Measurements from ENCODE around the gene SOX18.

SOX18 gene

DNA sequence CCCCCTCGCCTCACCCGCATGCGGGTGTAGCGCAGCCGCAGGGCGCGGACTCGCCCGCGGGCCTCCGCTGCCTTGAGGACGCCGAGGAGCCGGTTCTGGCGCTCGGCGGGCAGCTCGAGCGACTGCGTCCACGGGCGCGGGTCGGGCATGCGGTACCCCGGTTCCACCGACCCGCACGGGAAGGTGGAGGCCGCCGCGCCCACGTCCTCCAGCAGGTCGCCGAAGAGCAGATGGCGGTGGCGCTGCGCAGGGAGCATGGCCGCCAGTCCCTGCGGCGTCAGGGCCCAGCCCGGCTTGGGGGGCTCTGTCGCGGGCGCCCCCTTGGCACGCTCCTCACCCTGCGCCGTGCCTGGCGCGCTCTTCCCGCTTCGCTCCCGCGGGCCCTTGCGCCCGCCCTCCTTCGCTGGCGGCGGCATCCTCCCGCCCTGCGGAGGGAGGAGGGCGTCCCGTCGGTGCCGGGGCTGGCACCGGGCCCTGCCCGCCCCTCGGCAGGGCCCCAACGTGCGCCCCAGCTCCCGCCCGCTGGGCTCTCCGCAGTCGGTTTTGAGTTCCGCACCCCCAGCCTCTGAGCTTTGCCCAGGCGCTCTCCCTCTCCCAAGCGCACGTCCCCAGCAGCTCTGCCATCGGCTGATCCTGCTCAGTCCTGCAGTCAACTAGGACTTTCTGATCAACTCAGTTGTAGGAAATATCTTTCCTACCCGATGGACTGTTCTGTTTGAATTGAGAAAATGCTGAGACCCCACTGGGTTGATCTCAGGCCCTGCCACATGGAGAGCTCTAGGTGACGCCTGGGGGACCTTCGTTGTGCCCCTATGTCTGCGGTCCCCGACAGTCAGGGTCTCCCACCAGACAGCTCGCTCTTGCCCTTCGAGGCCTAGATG, 34.6 kb upstream of the SOX18 start, which contains the start of gene LKAAEAR1:
TSS of gene LKAAEAR1 (minus strand) at position 595 of the 881 bp plus-strand sequence. CDS start at position 416, 179 bp downstream.
- H3K9me3 Mint-ChIP-seq = no peaks in the 10 kb centered on the region
- ATAC-seq (no peak), DNase-seq (ENCODE audit: low spot score in 2 of 2) (no peak)
- H3K36me3 Mint-ChIP-seq = no peaks in the 10 kb centered on the region
- H3K4me1 Mint-ChIP-seq = peaks cover 34% of the 10 kb centered on the region
- peak within 1 kb of the TSS; percentile 79 for H3K4me3 Mint-ChIP-seq
- peak within 1 kb of the TSS; percentile 54 for H3K27ac Mint-ChIP-seq

DNA sequence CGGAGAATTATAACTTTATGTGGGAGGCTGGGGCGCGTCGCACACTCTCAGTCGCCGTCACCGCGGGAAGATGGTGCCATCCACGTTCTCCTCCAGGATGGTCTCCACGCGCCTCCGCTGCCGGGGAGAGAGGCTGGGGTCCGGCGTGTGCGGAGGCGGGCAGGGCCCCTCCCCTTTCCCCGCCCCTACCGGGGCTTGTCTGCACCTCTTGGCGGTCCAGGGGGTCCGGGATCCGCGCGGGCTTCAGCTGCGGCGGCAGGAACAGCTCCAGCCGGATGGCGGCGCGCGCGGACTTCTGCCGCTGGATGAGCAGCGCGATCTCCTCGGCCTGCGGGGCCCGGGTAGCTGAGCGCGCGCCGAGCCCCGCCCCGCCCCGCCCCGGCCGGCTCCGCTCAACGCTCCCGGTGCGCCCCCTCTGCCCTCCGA, 34.0 kb upstream of the SOX18 start:
- peak; percentile 66 for ATAC-seq
- Mint-ChIP-seq H3K4me3 (peak overlapping the region; percentile 78), H3K4me1 (peaks cover 39% of the 10 kb centered on the region), H3K27ac (peak overlapping the region; percentile 54), H3K9me3 (no peaks in the 10 kb centered on the region), H3K36me3 (no peaks in the 10 kb centered on the region)
- peak; percentile 59 to 78 for DNase-seq (ENCODE audit: low spot score in 2 of 2)

DNA sequence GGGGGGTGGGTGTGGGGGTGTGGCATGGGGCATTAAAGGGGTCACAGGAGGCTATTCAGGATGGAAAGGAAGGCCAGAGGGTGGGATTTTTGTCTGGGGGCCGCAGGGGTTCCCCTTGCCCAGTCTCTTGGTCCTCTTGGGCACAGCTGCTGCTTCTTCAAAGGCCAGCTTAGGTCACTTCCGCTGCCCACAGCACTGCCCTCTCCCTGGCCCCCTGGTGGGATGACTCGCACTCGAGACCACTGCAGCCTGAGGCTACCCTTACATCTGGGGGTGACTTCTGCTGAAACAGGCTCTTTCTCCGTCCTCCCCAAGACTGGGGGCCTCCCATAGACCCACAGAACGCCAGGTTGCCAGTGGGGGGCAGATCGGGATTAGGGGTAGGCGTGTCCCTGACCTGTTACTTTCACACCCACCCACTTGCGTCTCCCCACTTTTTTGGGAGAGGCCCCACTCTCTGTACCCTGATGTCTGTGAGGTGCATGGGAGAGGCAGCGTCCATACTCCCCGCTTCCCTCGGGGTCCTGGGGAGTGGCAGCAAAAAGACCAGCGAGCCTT, 33.5 kb upstream of the SOX18 start:
- Mint-ChIP-seq H3K27ac (peak overlapping the region; percentile 54), H3K9me3 (no peaks in the 10 kb centered on the region), H3K4me1 (peaks cover 44% of the 10 kb centered on the region), H3K36me3 (peaks cover 2% of the 10 kb centered on the region), H3K4me3 (peak overlapping the region; percentile 78)
- DNase-seq (ENCODE audit: low spot score in 2 of 2) (no peak), ATAC-seq (no peak)

DNA sequence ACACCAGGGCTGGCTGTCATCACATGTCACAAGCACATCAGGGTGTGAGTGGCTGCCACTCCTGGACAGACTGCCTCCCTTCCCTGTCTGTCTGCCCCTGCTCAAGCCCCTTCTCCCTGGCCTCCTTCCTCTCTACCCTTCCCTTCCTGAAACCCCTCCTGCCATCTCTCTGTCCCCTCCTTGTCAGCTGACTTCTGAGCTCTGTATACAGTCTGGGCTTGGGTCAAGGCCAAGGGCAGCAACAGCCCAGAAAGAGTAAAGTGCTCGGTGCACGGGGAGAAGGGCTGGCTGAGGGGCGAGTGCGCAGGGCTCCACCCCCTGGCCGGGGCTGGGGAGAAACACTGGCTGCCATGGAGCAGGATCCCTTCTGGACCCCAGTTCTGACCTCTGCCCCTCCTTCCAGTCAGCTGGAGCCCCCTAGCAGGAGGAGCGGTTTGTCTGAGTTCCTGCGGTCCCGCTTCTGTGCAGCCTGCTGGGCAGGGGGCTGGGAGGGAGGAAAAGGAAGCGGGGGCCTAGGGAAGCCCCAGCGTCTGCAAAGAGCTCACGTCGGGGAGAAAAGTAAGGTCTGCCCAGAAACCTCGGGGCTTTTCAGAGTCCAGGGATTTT, 32.8 kb upstream of the SOX18 start:
- Mint-ChIP-seq H3K27ac (no peak overlapping the region), H3K36me3 (peaks cover 5% of the 10 kb centered on the region), H3K4me1 (peaks cover 51% of the 10 kb centered on the region), H3K9me3 (no peaks in the 10 kb centered on the region), H3K4me3 (peak overlapping the region; percentile 78)
- DNase-seq (ENCODE audit: low spot score in 2 of 2) = no peak
- no peak for ATAC-seq

DNA sequence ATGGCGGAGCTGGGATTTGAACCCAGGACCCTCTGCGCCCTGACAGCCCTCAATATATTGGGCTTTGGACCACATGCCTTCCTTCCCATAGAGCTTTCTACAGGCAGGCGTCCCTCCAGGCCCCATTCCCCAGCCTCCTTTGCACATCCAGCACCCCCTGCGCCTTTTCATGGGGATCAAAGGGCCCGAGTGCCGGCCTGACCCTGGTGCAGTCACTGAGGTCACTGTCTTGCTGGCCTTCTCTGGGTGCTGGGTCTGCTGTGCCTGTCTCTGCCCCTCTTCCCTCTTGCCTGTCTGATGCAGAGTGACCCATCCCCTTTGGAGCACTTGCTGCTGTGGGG, 32.2 kb upstream of the SOX18 start:
- Mint-ChIP-seq H3K27ac (no peak overlapping the region), H3K9me3 (no peaks in the 10 kb centered on the region), H3K4me3 (peak overlapping the region; percentile 78), H3K4me1 (peaks cover 56% of the 10 kb centered on the region), H3K36me3 (peaks cover 5% of the 10 kb centered on the region)
- ATAC-seq (no peak), DNase-seq (ENCODE audit: low spot score in 2 of 2) (no peak)

DNA sequence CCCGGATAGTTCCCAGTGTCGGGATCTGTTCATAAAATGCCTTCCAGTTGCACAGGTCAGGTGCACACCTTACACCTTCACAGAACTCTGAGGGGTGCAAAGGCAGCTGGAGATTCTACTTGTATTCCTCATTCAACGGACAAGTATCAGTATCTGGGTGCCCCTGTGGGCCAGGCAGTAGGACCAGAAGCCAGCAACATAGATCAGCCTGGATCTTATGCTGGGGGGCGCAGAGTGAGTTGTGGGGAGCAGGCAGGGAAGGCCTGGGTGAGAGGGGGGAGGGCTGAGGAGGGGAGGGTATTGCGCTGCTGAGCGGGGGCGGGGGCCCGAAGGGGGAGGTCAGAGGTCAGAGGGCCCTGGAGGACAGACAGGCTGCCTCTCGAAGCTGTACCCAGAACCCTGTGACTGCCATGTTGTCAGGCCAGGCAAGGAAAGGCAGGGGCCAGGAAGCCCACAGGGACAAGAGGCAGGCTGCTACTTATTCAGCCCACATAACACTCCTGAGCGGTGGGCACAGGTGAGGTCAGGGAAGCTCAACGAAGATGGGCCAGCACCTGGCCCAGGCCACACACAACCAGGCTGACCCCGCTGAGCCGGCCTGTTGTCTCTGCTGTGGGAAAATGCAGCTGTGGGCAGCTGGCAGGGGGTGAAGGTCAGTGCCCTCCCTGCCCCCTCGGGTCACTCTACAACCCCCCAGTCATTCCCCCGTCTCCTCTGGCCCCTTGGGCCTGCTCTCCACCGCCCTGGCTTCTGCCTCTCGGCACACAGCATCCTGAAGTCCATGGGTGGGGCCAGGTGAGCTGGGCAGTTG, 31.6 kb upstream of the SOX18 start:
- ATAC-seq = no peak
- Mint-ChIP-seq H3K4me3 (peak overlapping the region; percentile 78), H3K36me3 (peaks cover 6% of the 10 kb centered on the region), H3K4me1 (peaks cover 56% of the 10 kb centered on the region), H3K9me3 (no peaks in the 10 kb centered on the region), H3K27ac (peak overlapping the region; percentile 37)
- DNase-seq (ENCODE audit: low spot score in 2 of 2) = no peak

DNA sequence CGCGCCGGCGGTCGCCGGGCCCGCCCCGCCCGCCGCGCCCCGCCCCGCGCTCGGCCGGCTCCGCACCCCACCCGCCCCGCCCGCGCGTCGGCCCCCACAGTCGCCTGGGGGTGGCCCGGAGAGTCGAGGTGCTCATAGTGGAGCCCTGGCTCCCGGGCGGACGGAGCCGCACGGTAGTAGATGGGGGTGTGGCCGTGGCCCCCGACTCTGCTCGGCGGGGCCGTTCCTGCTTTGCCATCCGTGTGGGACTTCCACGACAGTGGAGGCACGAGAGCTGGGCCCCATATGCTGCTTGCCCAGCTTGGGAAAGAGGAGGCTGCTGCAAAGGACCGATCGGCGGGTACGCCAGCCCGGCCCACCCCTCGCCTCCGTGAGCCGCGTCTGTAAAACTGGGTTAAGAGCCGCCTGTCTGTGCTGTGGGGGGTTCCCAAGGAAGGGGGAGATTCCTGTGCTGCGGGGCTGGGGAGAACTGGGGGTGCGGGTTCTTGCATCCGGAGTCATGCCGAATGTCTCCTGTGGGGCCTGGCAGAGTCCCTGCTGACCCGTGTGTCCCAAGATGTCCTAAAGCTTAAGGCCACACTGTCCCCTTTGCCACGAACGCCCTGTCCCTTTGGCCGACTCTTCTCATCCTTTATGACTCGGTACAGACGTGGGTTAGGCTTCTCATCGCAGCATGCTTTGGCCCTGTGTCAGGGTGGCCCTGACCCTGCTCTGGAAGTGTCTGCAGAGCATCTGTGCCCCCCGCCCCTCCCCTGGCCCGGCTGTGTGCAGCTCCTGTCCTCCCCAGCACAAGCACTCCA, 30.8 kb upstream of the SOX18 start, which contains the start of gene OPRL1:
TSS of gene OPRL1 (plus strand) at position 70 of the 800 bp plus-strand sequence. CDS start 12,639 bp downstream, outside the sequence.
- peak; percentile 57 for ATAC-seq

DNA sequence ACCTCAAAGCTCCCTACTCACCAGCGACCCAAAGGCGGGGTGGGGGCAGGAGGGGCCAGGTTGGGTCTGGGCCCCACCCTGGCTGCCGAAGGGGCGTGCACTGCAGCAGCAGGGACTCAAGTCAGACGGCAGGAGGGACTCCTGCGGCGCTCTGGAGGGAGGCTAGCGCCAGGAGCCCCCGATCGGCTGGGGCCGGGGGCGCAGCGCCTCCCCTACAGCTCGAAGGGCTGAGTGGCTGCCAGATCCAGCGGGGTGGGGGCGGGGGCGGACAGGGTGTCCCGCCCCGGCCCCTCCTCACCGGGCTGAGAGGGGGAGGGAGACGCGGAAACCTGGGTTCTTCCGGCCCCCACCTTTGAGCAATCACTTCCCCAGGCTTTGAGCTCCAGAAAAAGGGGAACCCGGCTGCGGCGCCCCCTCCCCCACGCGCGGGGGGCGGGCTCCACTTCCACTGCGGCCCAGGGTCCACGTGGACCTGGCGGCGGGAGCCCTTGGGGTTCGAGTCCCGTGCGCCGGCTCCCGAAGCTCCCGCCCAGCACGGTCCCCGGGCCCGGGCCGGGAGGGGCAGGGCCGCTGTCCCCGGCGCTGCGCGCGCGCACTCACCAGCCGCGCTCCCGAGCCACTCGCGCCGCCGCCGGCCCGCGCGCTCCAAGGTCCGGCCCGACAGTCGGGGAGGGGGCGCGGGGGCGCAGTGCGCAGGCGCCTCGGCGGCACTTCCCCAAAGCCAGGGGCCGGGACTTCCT, 30.0 kb upstream of the SOX18 start, which contains the start of gene RGS19:
TSS of gene RGS19 (minus strand) at position 246 of the 740 bp plus-strand sequence. CDS start 2,632 bp downstream, outside the sequence.
- ATAC-seq = peak; percentile 55
- H3K4me3 Mint-ChIP-seq = peak within 1 kb of the TSS; percentile 91
- peak; percentile 58 to 83 for DNase-seq (ENCODE audit: low spot score in 2 of 2)
- H3K4me1 Mint-ChIP-seq = peaks cover 53% of the 10 kb centered on the region
- peaks cover 20% of the 10 kb centered on the region for H3K36me3 Mint-ChIP-seq
- no peaks in the 10 kb centered on the region for H3K9me3 Mint-ChIP-seq
- H3K27ac Mint-ChIP-seq = peak within 1 kb of the TSS; percentile 92

More for the DNA sequence above, 30.8 kb upstream of the SOX18 start, which contains the start of gene OPRL1:
- peak within 1 kb of the TSS; percentile 92 for H3K27ac Mint-ChIP-seq
- H3K36me3 Mint-ChIP-seq = peaks cover 14% of the 10 kb centered on the region
- H3K4me3 Mint-ChIP-seq = peak within 1 kb of the TSS; percentile 91
- peaks cover 56% of the 10 kb centered on the region for H3K4me1 Mint-ChIP-seq
- no peaks in the 10 kb centered on the region for H3K9me3 Mint-ChIP-seq
- DNase-seq (ENCODE audit: low spot score in 2 of 2) = peak in 1 of 2 donors; percentile 77

DNA sequence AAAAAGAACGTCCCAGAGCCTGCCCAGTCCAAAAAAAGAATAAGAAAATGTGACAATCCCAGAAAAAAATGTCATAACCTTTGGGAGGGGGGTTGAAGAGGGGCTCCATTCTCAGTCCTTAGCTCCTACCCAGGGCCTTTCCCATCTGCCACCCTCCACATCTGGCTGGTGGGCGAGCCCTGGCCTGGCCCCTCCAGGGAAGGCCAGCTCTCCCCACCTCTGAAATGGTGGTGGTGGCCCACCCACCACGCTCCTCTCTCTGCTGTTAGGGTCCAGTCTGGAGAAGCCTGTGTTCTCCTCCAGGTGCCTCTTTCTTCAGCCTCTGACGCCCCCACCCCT, 29.5 kb upstream of the SOX18 start:
- peak overlapping the region; percentile 91 for H3K4me3 Mint-ChIP-seq

DNA sequence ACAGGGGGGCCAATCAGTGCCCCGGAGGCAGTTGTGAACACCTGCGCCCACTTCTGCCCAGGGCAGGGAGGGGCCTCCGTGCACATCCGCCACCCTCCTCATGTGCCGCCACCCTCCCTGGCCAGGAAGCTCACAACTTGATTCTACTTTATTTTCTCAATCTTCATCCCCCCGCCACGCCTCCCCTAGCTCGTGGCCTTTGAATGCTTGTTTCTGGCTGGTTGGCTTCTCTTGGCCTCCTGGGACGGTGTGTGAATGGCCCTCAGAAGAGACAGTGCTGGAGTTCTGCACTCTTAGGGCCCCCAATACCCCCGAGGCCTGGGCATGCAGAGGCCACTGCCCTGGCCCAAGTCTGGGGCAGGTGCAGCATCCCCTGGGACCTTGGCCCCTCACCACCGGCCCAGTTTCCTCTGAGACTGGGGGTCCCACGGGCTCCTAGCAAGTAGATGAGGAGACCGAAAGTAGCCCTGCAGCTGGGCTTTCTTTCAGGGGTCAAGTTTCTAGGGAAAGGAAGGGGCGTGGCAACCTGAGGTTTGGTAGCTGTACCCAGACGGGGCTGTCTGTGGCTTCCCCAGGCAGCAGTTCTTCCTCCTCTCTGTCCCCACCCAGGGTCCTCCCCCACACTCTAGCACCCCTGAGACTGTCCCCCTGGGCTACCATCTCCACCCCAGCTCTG, 28.6 kb upstream of the SOX18 start:
- no peaks in the 10 kb centered on the region for H3K9me3 Mint-ChIP-seq
- peaks cover 34% of the 10 kb centered on the region for H3K36me3 Mint-ChIP-seq
- H3K4me3 Mint-ChIP-seq = peak overlapping the region; percentile 91
- peak overlapping the region; percentile 92 for H3K27ac Mint-ChIP-seq
- peaks cover 45% of the 10 kb centered on the region for H3K4me1 Mint-ChIP-seq
- DNase-seq (ENCODE audit: low spot score in 2 of 2) (peak in 1 of 2 donors; percentile 74), ATAC-seq (peak; percentile 53)

More for the DNA sequence above, 29.5 kb upstream of the SOX18 start:
- ATAC-seq (no peak), DNase-seq (ENCODE audit: low spot score in 2 of 2) (no peak)
- Mint-ChIP-seq H3K9me3 (no peaks in the 10 kb centered on the region), H3K4me1 (peaks cover 48% of the 10 kb centered on the region), H3K36me3 (peaks cover 25% of the 10 kb centered on the region), H3K27ac (peak overlapping the region; percentile 92)

DNA sequence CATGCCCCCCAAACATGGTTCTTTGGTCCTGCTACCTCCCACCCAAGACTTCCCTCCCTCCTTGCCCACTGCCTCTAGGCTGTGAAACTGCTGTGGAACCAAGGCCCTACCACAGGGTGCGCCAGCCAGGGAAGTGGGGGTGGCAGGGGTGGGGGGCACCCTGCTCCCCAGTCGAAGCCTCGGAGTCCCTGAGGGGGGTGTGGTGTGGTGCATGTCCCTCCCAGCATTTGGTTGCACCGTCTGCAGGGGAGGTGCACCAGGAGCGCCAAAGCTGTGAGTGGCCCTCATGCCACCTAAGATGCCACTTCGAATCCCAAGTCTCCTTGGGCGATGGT, 28.1 kb upstream of the SOX18 start:
- Mint-ChIP-seq H3K4me1 (peaks cover 40% of the 10 kb centered on the region), H3K9me3 (no peaks in the 10 kb centered on the region), H3K36me3 (peaks cover 39% of the 10 kb centered on the region), H3K4me3 (peak overlapping the region; percentile 91), H3K27ac (peak overlapping the region; percentile 92)
- DNase-seq (ENCODE audit: low spot score in 2 of 2) (no peak), ATAC-seq (no peak)

DNA sequence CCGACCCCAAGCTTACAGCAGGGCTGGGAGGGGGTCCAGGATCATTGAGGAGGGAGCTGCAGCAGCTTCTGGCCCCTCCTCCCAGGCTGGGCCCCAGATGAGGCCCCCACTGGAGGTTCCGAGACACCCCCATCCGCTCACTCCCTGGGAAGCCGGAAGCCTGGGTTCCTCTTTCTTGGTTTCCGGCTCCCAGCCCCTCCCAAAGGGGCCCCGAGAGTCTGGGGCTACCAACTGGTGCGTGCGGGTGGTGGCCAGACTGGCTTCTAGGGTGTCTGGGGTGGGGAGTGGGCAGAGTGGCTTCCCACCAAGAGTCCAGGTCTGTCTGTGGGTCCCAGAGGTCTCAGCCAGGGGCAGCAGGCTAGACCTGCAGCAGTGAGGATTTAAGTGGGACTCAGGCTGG, 27.7 kb upstream of the SOX18 start:
- no peak for DNase-seq (ENCODE audit: low spot score in 2 of 2)
- H3K4me1 Mint-ChIP-seq = peaks cover 40% of the 10 kb centered on the region
- ATAC-seq = no peak

More for the DNA sequence above, 27.7 kb upstream of the SOX18 start:
- Mint-ChIP-seq H3K4me3 (peak overlapping the region; percentile 91), H3K36me3 (peaks cover 43% of the 10 kb centered on the region), H3K9me3 (no peaks in the 10 kb centered on the region), H3K27ac (peak overlapping the region; percentile 92)

Data from stimulated activated effector memory CD8-positive, alpha-beta T cell treated with anti-CD3 and anti-CD28 coated beads, Interleukin-12 subunit alpha, Interleukin-12 subunit beta, amount 100 ng/mL, for 72 hours (primary cell).